Central memory CD8-positive, alpha-beta T cell (primary cell): Measurements from ENCODE around the gene NRCAM.
"Not testable (repeated sequence)": the region's sequence is repeated elsewhere in the genome, so short reads cannot be mapped to it uniquely, and the experiment has no call there.

Source experiments
- ATAC-seq: fragments of 150-1000 bp; cut with Tn5 transposase; replicated peaks from 2 replicates; pipeline ENCODE4 v1.10.0; 2022; ENCODE audit warnings: mild to moderate bottlenecking, moderate FRiP score, moderate number of reproducible peaks; ENCODE audit not compliant: poor library complexity, severe bottlenecking; ENCODE audit errors: extremely low read depth
- DNase-seq, 2 donors: peaks; one replicate each; pipeline ENCODE4 v3.0.0; 2021; ENCODE audit warnings: low spot score in 2 of 2
- H3K27ac Mint-ChIP-seq: one replicate; pipeline ENCODE4 v1.8.0; 2022; ENCODE audit warnings: low read depth, mild to moderate bottlenecking, moderate library complexity, mixed read lengths
- H3K27me3 Mint-ChIP-seq: one replicate; pipeline ENCODE4 v1.8.0; 2022; ENCODE audit warnings: mixed read lengths
- H3K36me3 Mint-ChIP-seq: one replicate; pipeline ENCODE4 v1.8.0; 2022; ENCODE audit warnings: mild to moderate bottlenecking, moderate library complexity, mixed read lengths; ENCODE audit not compliant: insufficient read depth
- H3K4me1 Mint-ChIP-seq: one replicate; pipeline ENCODE4 v1.8.0; 2022; ENCODE audit warnings: mixed read lengths
- H3K4me3 Mint-ChIP-seq: one replicate; pipeline ENCODE4 v1.8.0; 2022; ENCODE audit warnings: mild to moderate bottlenecking, moderate library complexity, mixed read lengths
- H3K9me3 Mint-ChIP-seq: one replicate; pipeline ENCODE4 v1.8.0; 2022; ENCODE audit warnings: mixed read lengths

NRCAM gene

DNA sequence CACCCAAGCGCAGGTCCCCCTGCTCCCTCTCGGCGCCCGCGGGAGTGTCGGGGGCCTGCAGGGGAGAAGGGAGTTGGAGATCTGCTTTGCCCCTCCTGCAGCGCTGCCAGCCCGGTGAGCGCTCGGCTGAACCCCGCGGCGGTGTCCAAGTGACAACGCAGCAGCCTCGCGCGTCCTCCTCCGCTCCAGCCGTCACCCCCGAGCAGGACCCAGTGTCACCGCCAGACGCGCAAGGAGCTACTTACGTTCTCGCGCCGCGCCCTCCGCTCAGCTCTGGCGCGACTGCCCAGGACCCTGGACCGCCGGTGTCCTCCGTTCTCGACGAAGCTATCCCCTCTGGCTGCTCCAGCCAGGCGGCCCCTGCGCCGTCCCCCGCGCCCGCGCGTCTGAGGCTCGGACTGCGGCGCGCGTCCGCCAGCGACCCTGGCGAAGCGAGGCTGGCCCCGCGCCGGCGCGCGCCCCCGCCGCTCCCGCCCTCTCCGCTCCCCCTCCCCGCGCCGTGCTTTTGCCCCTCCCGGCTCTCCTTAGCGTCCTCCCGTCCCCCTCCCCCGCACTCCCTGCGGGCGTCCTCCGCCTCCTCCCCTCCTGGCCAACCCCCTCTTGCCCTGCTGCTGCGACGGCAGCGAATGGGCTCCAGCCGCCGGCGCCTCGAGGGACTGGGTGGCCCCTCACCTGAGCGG lies at the start of gene NRCAM:
TSS of gene NRCAM (minus strand) at position 439 of the 680 bp plus-strand sequence. CDS start 216,372 bp downstream, outside the sequence.
- ATAC-seq (no peak), DNase-seq (no peak)
- H3K9me3 Mint-ChIP-seq, result no peaks in the 10 kb centered on the region
- peaks cover 84% of the 10 kb centered on the region for H3K27me3 Mint-ChIP-seq
- peaks cover 4% of the 10 kb centered on the region for H3K36me3 Mint-ChIP-seq
- peak within 1 kb of the TSS; percentile 12 for H3K4me3 Mint-ChIP-seq
- H3K27ac Mint-ChIP-seq, result no peak within 1 kb of the TSS
- H3K4me1 Mint-ChIP-seq, result no peaks in the 10 kb centered on the region

DNA sequence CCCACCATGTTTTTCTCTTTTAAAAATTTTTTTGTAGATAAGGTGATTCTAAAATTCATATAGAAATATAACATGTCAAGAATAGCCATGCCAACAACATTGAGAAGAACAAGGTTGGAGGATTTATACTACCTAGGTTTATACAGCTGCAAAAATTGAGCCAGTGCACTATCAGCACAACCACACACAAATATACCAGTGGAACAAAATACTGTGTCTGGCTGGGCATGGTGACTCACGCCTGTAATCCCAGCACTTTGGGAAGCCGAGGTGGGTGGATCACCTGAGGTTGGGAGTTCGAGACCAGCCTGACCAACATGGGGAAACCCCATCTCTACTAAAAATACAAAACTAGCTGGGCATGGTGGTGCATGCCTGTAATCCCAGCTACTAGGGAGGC lies 48.3 kb upstream of the NRCAM start:
- not testable (repeated sequence) for ATAC-seq, H3K27me3 Mint-ChIP-seq, H3K9me3 Mint-ChIP-seq, H3K27ac Mint-ChIP-seq, H3K4me3 Mint-ChIP-seq, DNase-seq, H3K4me1 Mint-ChIP-seq
- peaks cover 37% of the 10 kb centered on the region for H3K36me3 Mint-ChIP-seq

DNA sequence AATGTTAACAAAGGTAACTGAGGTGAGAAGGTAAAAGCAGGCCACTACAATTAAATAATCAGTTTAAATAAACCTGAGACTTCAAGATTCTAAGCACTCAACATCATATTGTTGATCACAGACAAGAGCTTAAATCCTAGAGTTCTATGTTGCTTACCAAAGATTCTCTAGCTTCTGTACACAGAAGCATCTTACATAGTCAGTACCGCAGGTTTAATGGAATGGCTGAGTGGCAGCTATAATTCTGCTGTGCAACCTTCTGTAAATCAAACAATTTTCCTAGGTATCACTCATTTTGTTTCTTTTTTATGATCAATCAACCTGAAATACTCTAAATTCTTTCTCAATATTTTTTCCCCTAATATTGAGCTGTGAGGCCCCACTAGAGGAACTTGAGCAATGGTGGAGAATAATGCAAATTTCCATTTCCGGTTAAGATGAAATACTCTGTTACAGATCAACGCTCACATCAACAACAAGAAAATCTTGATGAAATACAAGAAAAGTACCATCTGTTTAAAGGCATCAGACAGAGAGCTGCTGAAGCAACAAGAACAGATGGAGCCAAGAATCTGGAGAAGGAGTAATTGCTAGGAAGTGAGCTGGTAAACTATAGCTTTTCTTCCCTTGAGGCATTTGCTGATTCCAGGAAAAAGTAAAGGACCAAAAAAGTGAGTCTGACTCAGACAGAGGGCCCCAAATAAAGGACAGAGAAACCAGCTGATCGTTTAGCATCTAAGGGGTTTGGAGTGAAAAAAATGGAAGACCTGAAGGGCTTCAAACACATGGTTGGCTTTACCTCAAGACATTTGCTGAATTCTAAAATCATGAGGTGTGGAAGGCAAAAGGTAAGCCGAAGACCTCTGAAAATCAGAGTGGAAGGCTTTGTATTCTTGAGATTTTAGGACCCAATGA lies 47.1 kb upstream of the NRCAM start:
- Mint-ChIP-seq H3K27ac (peak overlapping the region; percentile 67), H3K4me3 (no peak overlapping the region), H3K36me3 (peaks cover 41% of the 10 kb centered on the region), H3K9me3 (no peaks in the 10 kb centered on the region), H3K27me3 (no peaks in the 10 kb centered on the region), H3K4me1 (peaks cover 7% of the 10 kb centered on the region)
- ATAC-seq, result no peak
- DNase-seq, result no peak

DNA sequence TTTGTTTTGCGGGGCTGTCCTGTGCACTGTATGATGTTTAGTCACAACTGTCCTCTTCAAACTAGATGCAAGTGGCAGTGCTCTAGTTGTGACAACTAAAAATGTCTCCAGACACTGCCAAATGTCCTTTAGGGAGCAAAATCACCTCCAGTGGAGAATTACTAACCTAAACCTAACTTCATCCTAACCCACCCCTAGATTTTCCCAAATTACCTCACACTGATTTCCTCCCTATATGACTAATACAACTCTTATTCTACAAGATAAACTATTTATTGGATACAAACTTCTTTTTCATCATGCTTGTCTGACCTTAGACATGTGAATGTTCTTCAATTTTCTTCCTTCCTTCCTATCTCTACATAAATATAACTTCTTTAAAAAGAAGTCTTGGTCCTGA lies 43.3 kb upstream of the NRCAM start:
- Mint-ChIP-seq H3K9me3 (no peaks in the 10 kb centered on the region), H3K27ac (peak overlapping the region; percentile 26), H3K4me3 (no peak overlapping the region), H3K4me1 (peaks cover 7% of the 10 kb centered on the region), H3K27me3 (no peaks in the 10 kb centered on the region), H3K36me3 (peaks cover 37% of the 10 kb centered on the region)
- ATAC-seq (no peak), DNase-seq (no peak)

DNA sequence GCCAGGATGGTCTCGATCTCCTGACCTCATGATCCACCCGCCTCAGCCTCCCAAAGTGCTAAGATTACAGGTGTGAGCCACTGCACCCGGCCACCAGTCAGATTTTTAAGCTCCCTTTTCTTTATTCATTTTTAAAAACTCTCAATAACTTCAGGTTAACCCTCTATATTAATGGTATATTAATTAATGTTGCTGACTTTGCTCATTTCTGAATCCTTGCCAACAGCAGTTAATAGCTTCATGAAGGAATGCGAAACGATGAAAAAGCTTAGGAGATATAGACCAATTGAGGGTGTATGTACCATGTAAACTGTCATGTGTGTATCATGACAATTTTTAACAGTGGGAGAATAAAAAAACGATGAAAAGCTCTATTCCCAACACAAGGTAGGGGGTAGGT lies 42.2 kb upstream of the NRCAM start:
- Mint-ChIP-seq H3K27ac (no peak overlapping the region), H3K36me3 (peaks cover 36% of the 10 kb centered on the region), H3K27me3 (no peaks in the 10 kb centered on the region), H3K9me3 (no peaks in the 10 kb centered on the region), H3K4me3 (no peak overlapping the region), H3K4me1 (peaks cover 2% of the 10 kb centered on the region)
- no peak for ATAC-seq
- DNase-seq, result no peak

DNA sequence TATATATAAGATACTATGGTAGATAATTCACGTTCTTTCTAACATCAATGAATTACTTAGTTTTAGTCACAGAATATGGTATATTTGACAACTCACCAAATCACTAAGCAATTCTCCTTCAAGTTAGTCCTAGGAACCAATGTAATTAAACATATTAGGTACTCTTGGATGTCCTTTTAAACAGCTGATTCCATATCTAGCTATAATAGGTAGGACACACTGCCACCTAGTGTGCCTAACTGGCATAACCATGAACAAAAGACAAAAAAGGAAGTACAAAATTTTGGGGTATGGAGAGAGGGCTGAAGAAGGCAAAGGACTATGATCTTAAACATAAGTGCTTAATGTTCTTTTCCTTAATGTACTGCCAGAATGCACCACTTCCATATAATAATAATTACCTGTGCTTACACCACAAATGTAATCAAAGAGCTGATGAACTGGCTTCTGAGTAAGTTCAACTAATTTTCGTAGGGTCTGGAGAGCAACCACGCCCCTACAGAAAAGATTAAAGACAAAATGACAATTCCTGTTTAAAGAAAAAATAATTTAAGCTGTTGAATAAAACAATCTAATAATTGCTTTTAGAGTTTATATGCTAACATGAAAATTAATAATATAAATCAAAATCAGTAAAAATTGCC lies 41.0 kb upstream of the NRCAM start:
- Mint-ChIP-seq H3K27ac (no peak overlapping the region), H3K9me3 (no peaks in the 10 kb centered on the region), H3K27me3 (no peaks in the 10 kb centered on the region), H3K4me3 (no peak overlapping the region), H3K4me1 (peaks cover 5% of the 10 kb centered on the region), H3K36me3 (peaks cover 33% of the 10 kb centered on the region)
- DNase-seq, result peak in 1 of 2 donors; percentile 22
- peak; percentile 28 for ATAC-seq

DNA sequence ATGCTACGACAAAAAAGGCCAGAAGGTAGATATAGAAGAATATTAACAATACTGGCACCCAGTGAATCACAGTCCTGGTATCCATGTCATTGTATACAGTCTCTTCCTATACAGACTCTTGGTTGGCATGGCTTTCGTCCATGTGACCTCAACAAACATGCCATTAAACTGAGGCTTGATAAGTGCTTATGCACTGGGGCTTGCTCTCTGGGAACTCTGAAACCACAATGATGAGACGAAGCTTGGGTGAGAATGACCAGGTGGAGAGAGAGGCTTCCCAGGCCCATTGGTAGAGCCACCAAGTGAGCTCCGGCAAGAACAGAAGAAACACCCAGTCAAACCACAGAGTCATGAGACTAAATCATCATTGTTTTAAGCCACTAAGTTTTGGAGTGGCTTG lies 36.5 kb upstream of the NRCAM start:
- no peaks in the 10 kb centered on the region for H3K9me3 Mint-ChIP-seq
- no peak overlapping the region for H3K4me3 Mint-ChIP-seq
- DNase-seq (no peak), ATAC-seq (no peak)
- H3K27me3 Mint-ChIP-seq, result no peaks in the 10 kb centered on the region
- H3K36me3 Mint-ChIP-seq, result peaks cover 31% of the 10 kb centered on the region
- H3K27ac Mint-ChIP-seq, result no peak overlapping the region
- H3K4me1 Mint-ChIP-seq, result peaks cover 5% of the 10 kb centered on the region

DNA sequence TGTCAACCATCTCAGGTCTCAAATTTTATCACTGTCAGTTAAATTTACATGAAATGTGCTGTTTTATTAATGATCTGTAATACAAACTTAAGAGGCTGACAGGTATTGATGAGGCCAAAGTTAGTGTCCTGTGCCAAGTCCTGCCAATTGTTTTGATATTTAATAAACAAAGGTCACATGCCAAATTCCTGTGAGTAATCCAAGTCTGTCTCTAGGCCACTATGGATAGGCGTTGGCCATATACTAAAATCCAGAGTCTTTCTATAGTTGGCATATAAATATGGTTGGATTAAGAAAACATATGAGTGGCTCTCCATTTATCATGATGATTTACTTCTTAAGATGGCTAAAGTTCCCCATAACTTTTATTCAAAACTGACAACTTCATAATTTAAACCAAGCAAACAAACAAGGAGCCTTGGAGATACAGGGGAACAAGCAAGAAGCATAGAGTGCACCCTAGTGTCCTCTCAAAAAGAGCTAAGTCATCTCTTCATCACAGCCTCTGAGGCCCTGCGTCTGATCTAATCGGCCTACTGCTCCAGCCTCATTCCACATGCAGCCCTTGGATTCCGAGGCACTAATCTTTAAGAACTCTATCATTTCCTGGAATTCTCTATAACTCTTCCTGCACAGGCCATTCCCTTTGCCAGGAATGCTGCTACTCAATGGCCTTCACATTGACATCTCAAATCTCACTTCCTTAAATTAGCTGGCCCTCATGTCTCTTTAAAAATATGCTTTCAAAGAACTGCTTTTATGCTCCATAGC lies 32.7 kb upstream of the NRCAM start:
- peaks cover 31% of the 10 kb centered on the region for H3K36me3 Mint-ChIP-seq

DNA sequence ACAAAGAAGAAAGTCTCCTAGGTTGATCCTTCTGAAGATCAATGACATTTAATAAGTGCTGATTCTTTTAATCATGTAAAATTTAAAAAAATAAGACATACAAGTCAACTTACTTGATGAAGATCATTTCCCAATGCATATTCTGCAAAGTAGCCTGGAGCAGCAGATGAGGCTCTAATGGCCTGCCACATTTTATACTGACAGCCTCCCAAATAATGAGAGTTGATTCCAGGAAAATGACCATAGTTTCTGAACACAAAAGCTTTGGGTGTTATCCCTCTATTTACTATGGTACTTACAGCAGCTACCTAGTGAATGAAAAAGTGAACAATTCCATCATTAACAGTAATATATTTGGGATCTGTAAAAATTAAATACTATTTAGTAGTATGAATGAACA lies 31.4 kb upstream of the NRCAM start:
- ATAC-seq (no peak), DNase-seq (no peak)
- H3K4me1 Mint-ChIP-seq, result peaks cover under 1% of the 10 kb centered on the region
- H3K27me3 Mint-ChIP-seq, result no peaks in the 10 kb centered on the region
- H3K36me3 Mint-ChIP-seq, result peaks cover 32% of the 10 kb centered on the region
- H3K27ac Mint-ChIP-seq, result no peak overlapping the region
- H3K9me3 Mint-ChIP-seq, result no peaks in the 10 kb centered on the region
- H3K4me3 Mint-ChIP-seq, result no peak overlapping the region

More for the DNA sequence above, 32.7 kb upstream of the NRCAM start:
- no peak for DNase-seq
- Mint-ChIP-seq H3K27me3 (no peaks in the 10 kb centered on the region), H3K4me3 (no peak overlapping the region), H3K27ac (no peak overlapping the region), H3K9me3 (no peaks in the 10 kb centered on the region), H3K4me1 (peaks cover 5% of the 10 kb centered on the region)
- no peak for ATAC-seq

DNA sequence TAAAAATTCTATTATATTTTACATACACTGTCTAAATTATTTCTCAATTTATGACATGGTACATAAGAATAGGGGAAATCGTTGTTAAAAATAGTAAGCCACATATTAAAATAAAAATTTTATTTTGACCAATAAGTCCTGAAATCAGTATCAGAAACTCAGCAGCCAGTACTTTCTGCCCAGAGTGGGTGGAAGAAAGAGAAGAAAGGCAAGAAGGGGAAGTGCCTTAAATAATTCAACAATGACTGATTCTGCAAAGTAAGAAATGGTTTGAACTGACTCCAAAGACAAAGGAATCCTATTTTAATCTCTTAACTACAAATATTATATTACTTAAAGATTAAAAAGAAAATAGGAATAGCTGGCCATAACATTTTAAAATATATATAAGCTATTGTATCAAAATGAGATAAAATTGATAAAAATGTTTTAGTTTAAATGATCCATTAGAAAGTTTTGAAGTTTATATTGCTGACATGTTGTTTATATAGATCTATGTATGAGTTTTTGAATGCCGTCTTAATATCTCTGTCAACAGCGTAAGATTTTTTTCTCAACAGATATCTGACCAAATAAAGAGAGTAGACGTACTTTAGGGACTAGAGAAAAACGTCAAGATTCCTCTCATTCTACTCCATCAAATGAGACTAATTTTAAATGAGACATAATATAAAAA lies 30.2 kb upstream of the NRCAM start:
- Mint-ChIP-seq H3K36me3 (peaks cover 34% of the 10 kb centered on the region), H3K27ac (no peak overlapping the region), H3K4me3 (no peak overlapping the region), H3K9me3 (no peaks in the 10 kb centered on the region), H3K27me3 (no peaks in the 10 kb centered on the region), H3K4me1 (no peaks in the 10 kb centered on the region)
- no peak for ATAC-seq
- DNase-seq, result no peak

DNA sequence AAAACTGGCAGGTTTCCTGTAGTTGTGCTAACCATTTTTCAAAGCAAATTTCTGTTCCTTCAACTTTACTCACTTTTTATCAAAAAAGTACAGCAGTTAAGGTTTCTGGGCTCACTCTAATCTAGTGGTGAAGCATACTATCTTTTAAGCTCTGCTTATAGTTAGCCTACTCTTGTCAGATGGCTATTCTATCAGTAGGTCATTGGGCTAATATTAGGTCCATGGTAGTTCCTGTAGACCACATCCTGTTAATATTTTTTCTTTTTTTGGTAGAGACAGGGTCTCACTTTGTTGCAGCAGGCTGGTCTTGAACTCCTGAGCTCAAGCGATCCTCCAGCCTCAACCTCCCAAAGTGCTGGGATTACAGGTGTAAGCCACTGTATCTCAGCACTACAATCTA lies 27.9 kb upstream of the NRCAM start:
- no peaks in the 10 kb centered on the region for H3K27me3 Mint-ChIP-seq
- no peaks in the 10 kb centered on the region for H3K9me3 Mint-ChIP-seq
- ATAC-seq (no peak), DNase-seq (no peak)
- H3K4me1 Mint-ChIP-seq, result no peaks in the 10 kb centered on the region
- H3K36me3 Mint-ChIP-seq, result peaks cover 25% of the 10 kb centered on the region
- H3K27ac Mint-ChIP-seq, result no peak overlapping the region
- no peak overlapping the region for H3K4me3 Mint-ChIP-seq

DNA sequence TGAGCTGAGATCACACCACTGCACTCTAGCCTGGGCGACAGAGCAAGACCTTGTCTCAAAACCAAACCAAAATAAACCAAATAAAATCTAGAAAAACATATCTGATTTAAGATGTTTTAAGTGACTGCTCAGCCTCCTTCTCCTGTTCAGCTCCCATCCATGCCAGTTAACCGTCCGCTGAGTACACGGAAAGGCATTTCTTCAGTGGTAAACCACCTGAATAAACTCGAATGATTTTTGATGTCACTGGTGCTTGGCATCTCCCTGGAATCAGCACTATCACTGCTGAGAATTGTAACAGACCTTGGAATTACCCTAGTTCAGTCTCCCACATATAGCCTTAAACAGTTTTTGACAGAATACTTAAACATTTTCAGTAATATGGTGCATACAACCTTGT lies 24.1 kb upstream of the NRCAM start:
- Mint-ChIP-seq H3K4me3 (no peak overlapping the region), H3K36me3 (peaks cover 30% of the 10 kb centered on the region), H3K27ac (no peak overlapping the region), H3K4me1 (no peaks in the 10 kb centered on the region), H3K9me3 (no peaks in the 10 kb centered on the region), H3K27me3 (no peaks in the 10 kb centered on the region)
- DNase-seq (no peak), ATAC-seq (no peak)
